Measurements from ENCODE around the gene MID1.

The MID1 gene

GRCh38 chrX:10531927-10532326, 88.5 kb downstream of the MID1 start:
- in situ Hi-C loops (cut with HindIII; ENCODE audit: low pct_unique_long_range_greater_than_20kb, low sequenced_read_pairs) = no loop called here
- TF ChIP-seq JUND (IDR thresholded peaks at IDR 0.05; ENCODE audit: low read depth) = no peak
- no peak for DNase-seq (ENCODE audit: low read depth in 1 of 2, low spot score in 1 of 2)

DNA sequence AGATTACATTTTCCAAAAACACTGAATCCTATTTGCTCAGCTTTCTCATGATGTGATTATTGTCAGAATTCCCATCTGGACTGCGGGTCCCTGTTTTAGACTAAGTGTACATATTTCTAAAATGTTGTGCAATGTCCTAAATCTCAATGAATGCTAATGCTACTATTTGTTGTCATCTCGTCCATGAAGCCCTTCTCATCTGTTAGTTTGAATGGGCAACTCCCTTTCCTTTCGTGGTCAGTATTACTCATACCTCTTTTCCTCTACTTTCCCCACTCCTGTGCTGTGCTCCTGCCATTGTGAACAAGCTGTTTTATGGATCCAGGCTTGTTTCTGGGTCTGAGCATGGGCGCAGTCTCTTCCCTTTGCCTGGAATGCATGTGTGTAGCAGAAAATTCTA, 91.0 kb downstream of the MID1 start:
- TF ChIP-seq JUND (IDR thresholded peaks at IDR 0.05; ENCODE audit: low read depth) = no peak
- in situ Hi-C loops (cut with HindIII; ENCODE audit: low pct_unique_long_range_greater_than_20kb, low sequenced_read_pairs) = no loop called here
- DNase-seq (ENCODE audit: low read depth in 1 of 2, low spot score in 1 of 2) = no peak

GRCh38 chrX:10526451-10526850, 93.9 kb downstream of the MID1 start:
- no peak for DNase-seq (ENCODE audit: low read depth in 1 of 2, low spot score in 1 of 2)
- TF ChIP-seq JUND (IDR thresholded peaks at IDR 0.05; ENCODE audit: low read depth) = no peak
- in situ Hi-C loops (cut with HindIII; ENCODE audit: low pct_unique_long_range_greater_than_20kb, low sequenced_read_pairs) = no loop called here

DNA sequence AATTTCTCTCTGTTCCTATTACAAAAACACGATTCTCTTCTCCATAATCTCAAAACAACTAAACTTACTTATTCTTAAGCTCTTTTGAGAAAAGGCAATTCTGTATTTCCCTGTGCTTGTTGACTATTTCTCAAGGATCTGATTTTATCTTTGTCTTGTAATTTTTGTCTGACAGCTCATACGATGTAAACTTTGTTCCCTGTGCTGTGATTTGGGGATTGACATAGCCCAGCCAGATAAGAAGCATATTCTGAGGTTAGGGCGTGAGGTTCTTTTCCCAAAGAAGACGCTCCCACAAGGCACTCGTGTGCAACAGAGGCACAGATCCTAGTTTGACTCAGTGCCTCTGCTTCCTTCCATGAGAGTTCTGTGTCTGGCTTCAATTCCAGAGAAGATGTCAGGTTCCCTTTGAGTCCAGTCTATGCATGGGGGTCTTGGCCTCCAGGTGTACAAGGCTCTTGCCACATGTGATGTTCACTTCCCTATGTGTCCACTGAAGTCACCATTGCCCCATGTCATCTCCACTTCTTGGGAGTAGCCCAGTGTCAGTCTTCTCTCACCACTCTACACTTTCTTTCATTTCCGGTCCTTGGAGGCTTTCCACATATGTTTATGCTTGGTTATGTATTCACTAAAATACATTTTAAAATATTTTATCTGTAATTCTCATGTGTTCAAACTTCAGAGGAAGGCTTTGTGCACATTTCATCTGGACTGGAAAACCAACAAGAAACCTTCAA, 94.8 kb downstream of the MID1 start:
- no peak for DNase-seq (ENCODE audit: low read depth in 1 of 2, low spot score in 1 of 2)
- no peak for TF ChIP-seq JUND (IDR thresholded peaks at IDR 0.05; ENCODE audit: low read depth)
- in situ Hi-C loops (cut with HindIII; ENCODE audit: low pct_unique_long_range_greater_than_20kb, low sequenced_read_pairs) = no loop called here

- in situ Hi-C loops (cut with HindIII; ENCODE audit: low pct_unique_long_range_greater_than_20kb, low sequenced_read_pairs) = no loop called here
- no peak for TF ChIP-seq JUND (IDR thresholded peaks at IDR 0.05; ENCODE audit: low read depth)
- DNase-seq (ENCODE audit: low read depth in 1 of 2, low spot score in 1 of 2) = no peak
These were observed 95.8 kb downstream of the MID1 start for GRCh38 chrX:10524578-10524977.

- no peak for DNase-seq (ENCODE audit: low read depth in 1 of 2, low spot score in 1 of 2)
- TF ChIP-seq JUND (IDR thresholded peaks at IDR 0.05; ENCODE audit: low read depth) = no peak
- in situ Hi-C loops (cut with HindIII; ENCODE audit: low pct_unique_long_range_greater_than_20kb, low sequenced_read_pairs) = no loop called here
These were observed 100.6 kb downstream of the MID1 start for GRCh38 chrX:10519761-10520160.

- no peak for TF ChIP-seq JUND (IDR thresholded peaks at IDR 0.05; ENCODE audit: low read depth)
- in situ Hi-C loops (cut with HindIII; ENCODE audit: low pct_unique_long_range_greater_than_20kb, low sequenced_read_pairs) = no loop called here
- DNase-seq (ENCODE audit: low read depth in 1 of 2, low spot score in 1 of 2) = no peak
These were observed 101.1 kb downstream of the MID1 start for GRCh38 chrX:10519278-10519677.

GRCh38 chrX:10518073-10518472, 102.3 kb downstream of the MID1 start:
- DNase-seq (ENCODE audit: low read depth in 1 of 2, low spot score in 1 of 2) = no peak
- in situ Hi-C loops (cut with HindIII; ENCODE audit: low pct_unique_long_range_greater_than_20kb, low sequenced_read_pairs) = no loop called here
- TF ChIP-seq JUND (IDR thresholded peaks at IDR 0.05; ENCODE audit: low read depth) = no peak

- no peak for DNase-seq (ENCODE audit: low read depth in 1 of 2, low spot score in 1 of 2)
- no peak for TF ChIP-seq JUND (IDR thresholded peaks at IDR 0.05; ENCODE audit: low read depth)
- in situ Hi-C loops (cut with HindIII; ENCODE audit: low pct_unique_long_range_greater_than_20kb, low sequenced_read_pairs) = no loop called here
These were observed 103.5 kb downstream of the MID1 start for GRCh38 chrX:10516781-10517322.

GRCh38 chrX:10514891-10515290, 105.5 kb downstream of the MID1 start:
- no peak for DNase-seq (ENCODE audit: low read depth in 1 of 2, low spot score in 1 of 2)
- in situ Hi-C loops (cut with HindIII; ENCODE audit: low pct_unique_long_range_greater_than_20kb, low sequenced_read_pairs) = no loop called here
- TF ChIP-seq JUND (IDR thresholded peaks at IDR 0.05; ENCODE audit: low read depth) = no peak

GRCh38 chrX:10513974-10514373, 106.4 kb downstream of the MID1 start:
- TF ChIP-seq JUND (IDR thresholded peaks at IDR 0.05; ENCODE audit: low read depth) = no peak
- DNase-seq (ENCODE audit: low read depth in 1 of 2, low spot score in 1 of 2) = no peak
- in situ Hi-C loops (cut with HindIII; ENCODE audit: low pct_unique_long_range_greater_than_20kb, low sequenced_read_pairs) = no loop called here

GRCh38 chrX:10512741-10513140, 107.6 kb downstream of the MID1 start:
- no peak for DNase-seq (ENCODE audit: low read depth in 1 of 2, low spot score in 1 of 2)
- in situ Hi-C loops (cut with HindIII; ENCODE audit: low pct_unique_long_range_greater_than_20kb, low sequenced_read_pairs) = no loop called here
- TF ChIP-seq JUND (IDR thresholded peaks at IDR 0.05; ENCODE audit: low read depth) = no peak

DNA sequence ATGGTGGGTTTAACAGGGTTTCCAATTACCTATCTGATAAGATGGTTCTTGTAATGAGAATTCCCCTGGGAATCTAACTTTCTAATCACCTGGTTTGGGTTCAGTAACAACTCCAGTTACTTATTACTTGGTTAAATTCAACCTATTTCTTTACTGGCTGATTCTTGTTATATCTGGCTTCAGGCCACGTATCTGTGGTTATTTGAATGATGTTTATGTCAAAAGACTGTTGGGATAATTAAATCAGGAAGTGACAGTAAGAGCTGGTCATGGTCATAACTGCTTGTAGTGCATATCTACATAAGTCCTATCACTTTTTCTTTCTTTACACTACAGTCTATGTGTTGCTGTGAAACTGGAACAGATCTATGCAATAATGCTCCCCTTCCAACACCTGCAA, 108.1 kb downstream of the MID1 start:
- no peak for DNase-seq (ENCODE audit: low read depth in 1 of 2, low spot score in 1 of 2)

DNA sequence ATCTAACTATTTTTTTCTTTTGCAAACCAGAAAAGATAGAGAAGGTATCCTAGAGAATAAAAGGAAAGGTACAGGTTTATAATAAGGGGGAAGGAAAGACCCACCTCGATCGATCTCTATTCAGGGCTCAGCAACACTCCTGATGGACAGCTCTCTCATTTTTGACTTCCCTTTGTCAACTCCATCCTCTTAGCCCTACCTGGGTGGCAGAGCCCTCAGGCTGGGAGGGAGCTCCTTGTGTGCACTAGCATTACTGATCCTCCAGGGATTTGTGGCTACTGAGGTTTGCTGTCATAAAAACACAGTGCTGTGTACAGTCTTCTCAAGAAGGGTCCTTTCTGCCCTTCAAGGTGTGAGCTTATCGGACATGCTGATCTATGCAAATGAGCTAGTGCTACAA, 111.0 kb downstream of the MID1 start:
- no peak for TF ChIP-seq JUND (IDR thresholded peaks at IDR 0.05; ENCODE audit: low read depth)
- DNase-seq (ENCODE audit: low read depth in 1 of 2, low spot score in 1 of 2) = no peak
- in situ Hi-C loops (cut with HindIII; ENCODE audit: low pct_unique_long_range_greater_than_20kb, low sequenced_read_pairs) = no loop called here

More for the DNA sequence above, 108.1 kb downstream of the MID1 start:
- TF ChIP-seq JUND (IDR thresholded peaks at IDR 0.05; ENCODE audit: low read depth) = no peak
- in situ Hi-C loops (cut with HindIII; ENCODE audit: low pct_unique_long_range_greater_than_20kb, low sequenced_read_pairs) = no loop called here

All from T47D (cell line).